ENCODE data around the gene TRAPPC3L. TPM values are rescaled to one million over a fixed set of nuclear protein-coding genes. Genes with fewer than 3 reads are reported as not detected.

The TRAPPC3L gene
- total RNA-seq, 1 donor from 2014 or later: not detected

DNA sequence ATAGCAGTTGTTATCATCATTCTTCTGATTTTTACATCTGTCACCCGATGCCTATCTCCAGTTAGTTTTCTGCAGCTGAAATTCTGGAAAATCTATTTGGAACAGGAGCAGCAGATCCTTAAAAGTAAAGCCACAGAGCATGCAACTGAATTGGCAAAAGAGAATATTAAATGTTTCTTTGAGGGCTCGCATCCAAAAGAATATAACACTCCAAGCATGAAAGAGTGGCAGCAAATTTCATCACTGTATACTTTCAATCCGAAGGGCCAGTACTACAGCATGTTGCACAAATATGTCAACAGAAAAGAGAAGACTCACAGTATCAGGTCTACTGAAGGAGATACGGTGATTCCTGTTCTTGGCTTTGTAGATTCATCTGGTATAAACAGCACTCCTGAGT, 82.2 kb downstream of the TRAPPC3L start:
- Mint-ChIP-seq H3K4me3 (ENCODE audit: unreplicated experiment) (no peak overlapping the region), H3K4me1 (ENCODE audit: low read depth) (peaks cover 13% of the 10 kb centered on the region), H3K9me3 (ENCODE audit: low read depth) (no peaks in the 10 kb centered on the region), H3K27ac (ENCODE audit: unreplicated experiment) (no peak overlapping the region), H3K27me3 (ENCODE audit: low read depth) (no peaks in the 10 kb centered on the region), H3K36me3 (ENCODE audit: low read depth) (no peaks in the 10 kb centered on the region)
- TF ChIP-seq, protein P1, sequence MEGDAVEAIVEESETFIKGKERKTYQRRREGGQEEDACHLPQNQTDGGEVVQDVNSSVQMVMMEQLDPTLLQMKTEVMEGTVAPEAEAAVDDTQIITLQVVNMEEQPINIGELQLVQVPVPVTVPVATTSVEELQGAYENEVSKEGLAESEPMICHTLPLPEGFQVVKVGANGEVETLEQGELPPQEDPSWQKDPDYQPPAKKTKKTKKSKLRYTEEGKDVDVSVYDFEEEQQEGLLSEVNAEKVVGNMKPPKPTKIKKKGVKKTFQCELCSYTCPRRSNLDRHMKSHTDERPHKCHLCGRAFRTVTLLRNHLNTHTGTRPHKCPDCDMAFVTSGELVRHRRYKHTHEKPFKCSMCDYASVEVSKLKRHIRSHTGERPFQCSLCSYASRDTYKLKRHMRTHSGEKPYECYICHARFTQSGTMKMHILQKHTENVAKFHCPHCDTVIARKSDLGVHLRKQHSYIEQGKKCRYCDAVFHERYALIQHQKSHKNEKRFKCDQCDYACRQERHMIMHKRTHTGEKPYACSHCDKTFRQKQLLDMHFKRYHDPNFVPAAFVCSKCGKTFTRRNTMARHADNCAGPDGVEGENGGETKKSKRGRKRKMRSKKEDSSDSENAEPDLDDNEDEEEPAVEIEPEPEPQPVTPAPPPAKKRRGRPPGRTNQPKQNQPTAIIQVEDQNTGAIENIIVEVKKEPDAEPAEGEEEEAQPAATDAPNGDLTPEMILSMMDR (IDR thresholded peaks at IDR 0.05): no peak
- no peak for DNase-seq (ENCODE audit: low spot score)

DNA sequence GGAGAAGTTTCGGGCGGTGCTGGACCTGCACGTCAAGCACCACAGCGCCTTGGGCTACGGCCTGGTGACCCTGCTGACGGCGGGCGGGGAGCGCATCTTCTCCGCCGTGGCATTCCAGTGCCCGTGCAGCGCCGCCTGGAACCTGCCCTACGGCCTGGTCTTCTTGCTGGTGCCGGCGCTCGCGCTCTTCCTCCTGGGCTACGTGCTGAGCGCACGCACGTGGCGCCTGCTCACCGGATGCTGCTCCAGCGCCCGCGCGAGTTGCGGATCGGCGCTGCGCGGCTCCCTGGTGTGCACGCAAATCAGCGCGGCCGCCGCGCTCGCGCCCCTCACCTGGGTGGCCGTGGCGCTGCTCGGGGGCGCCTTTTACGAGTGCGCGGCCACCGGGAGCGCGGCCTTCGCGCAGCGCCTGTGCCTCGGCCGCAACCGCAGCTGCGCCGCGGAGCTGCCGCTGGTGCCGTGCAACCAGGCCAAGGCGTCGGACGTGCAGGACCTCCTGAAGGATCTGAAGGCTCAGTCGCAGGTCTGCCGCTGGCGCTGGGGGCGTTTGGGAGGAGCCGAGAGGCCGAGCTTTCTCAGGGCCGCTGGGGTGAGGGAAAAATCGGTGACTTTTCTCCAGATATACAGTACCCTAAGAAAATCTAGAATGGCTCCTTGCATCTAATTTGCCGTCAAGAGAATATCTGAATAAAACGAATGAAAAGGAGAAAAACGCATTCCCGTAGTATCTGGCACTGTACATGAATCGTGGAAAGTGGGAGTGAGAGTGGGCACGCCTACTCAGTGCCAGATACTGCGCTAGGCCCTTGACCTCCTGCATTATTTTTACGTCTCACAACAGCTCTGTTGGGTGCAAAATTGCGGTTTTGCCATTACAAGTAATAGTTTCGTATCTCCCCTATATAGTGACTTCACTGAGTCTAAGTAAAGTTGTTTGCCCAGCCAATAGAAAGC, 83.3 kb downstream of the TRAPPC3L start:
- H3K27ac Mint-ChIP-seq (ENCODE audit: unreplicated experiment): no peak overlapping the region
- no peaks in the 10 kb centered on the region for H3K27me3 Mint-ChIP-seq (ENCODE audit: low read depth)
- H3K36me3 Mint-ChIP-seq (ENCODE audit: low read depth): no peaks in the 10 kb centered on the region
- no peak for DNase-seq (ENCODE audit: low spot score)
- H3K4me3 Mint-ChIP-seq (ENCODE audit: unreplicated experiment): peak overlapping the region; percentile 61
- peaks cover 13% of the 10 kb centered on the region for H3K4me1 Mint-ChIP-seq (ENCODE audit: low read depth)
- TF ChIP-seq, protein P1 (IDR thresholded peaks at IDR 0.05): peak; percentile 23
- no peaks in the 10 kb centered on the region for H3K9me3 Mint-ChIP-seq (ENCODE audit: low read depth)

DNA sequence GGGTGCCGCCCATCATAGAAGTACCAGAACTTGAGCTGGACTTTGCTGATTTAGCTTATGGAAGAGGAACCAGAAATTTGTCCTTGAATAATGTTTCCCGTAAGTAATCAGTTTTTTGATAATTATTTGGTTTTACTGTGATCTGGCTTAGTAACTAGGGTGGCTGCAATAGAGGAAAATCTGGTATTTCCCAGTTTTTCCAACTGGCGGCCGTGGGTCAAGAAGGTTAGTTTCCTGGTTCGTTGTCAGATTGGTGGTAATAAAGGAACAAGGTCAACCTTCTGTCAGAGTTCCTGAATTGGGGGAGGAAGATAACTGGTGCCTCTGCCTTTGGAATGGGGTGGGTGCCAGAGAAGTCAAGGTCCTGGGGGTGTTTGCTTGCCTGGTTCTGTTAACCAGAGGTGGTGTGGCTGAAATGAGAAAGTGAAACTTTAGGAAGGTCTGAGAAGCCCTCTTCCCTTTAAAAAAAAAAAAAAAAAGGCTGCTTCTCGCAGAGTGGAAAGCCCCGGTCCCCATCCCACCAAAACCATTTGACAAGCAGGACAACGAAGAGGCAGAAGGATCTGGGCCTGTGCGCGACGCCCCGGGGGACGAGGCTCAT, 84.1 kb downstream of the TRAPPC3L start, which contains the start of gene CALHM6:
TSS of gene CALHM6 (plus strand) at position 45 of the 601 bp plus-strand sequence. CDS start at position 600, 555 bp downstream.
- no peaks in the 10 kb centered on the region for H3K36me3 Mint-ChIP-seq (ENCODE audit: low read depth)
- H3K9me3 Mint-ChIP-seq (ENCODE audit: low read depth): no peaks in the 10 kb centered on the region
- DNase-seq (ENCODE audit: low spot score): no peak
- peaks cover 13% of the 10 kb centered on the region for H3K4me1 Mint-ChIP-seq (ENCODE audit: low read depth)
- no peaks in the 10 kb centered on the region for H3K27me3 Mint-ChIP-seq (ENCODE audit: low read depth)
- TF ChIP-seq, protein P1 (IDR thresholded peaks at IDR 0.05): no peak
- no peak within 1 kb of the TSS for H3K27ac Mint-ChIP-seq (ENCODE audit: unreplicated experiment)
- H3K4me3 Mint-ChIP-seq (ENCODE audit: unreplicated experiment): peak within 1 kb of the TSS; percentile 61

DNA sequence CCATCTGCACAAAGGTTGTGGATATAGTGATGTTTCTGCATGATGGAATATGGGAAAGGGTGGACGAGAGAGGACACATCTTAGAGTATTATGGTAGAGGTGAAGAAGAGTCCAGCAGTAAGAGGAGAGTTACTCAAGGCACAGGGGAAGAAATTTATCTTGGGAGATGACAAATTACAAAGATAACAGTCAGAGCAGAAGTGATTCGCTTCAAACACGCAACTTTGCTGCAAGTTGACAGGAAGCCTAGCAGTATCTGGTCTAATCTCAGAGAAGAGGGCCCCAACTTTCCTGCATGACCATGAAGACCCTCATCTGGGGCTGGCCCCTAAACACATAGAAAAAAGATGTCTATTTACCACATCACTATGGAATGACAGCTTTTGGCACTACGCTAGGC, 85.6 kb downstream of the TRAPPC3L start:
- H3K27me3 Mint-ChIP-seq (ENCODE audit: low read depth): no peaks in the 10 kb centered on the region
- DNase-seq (ENCODE audit: low spot score): no peak
- H3K4me3 Mint-ChIP-seq (ENCODE audit: unreplicated experiment): no peak overlapping the region
- no peaks in the 10 kb centered on the region for H3K36me3 Mint-ChIP-seq (ENCODE audit: low read depth)
- H3K4me1 Mint-ChIP-seq (ENCODE audit: low read depth): peaks cover 13% of the 10 kb centered on the region
- no peak overlapping the region for H3K27ac Mint-ChIP-seq (ENCODE audit: unreplicated experiment)
- TF ChIP-seq, protein P1 (IDR thresholded peaks at IDR 0.05): no peak
- no peaks in the 10 kb centered on the region for H3K9me3 Mint-ChIP-seq (ENCODE audit: low read depth)

DNA sequence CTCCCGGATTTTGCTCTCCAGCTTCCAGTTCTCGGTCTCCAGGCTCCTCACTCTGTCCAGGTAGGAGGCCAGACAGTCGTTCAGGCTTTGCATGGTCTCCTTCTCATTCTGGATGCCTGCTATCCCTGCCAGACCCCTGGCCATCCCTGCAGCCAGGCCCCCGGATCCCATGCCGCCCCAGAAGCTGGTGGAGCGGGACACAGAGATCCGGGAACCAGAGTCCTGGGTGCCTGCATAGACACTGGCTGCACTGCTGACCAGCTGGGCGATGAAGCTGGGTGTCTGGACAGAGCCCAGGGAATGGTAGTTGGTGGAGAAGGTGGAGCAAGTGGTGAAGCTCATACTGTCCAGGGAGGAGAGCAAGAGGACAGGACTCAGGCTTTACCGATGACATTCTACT, 87.2 kb downstream of the TRAPPC3L start:
- TF ChIP-seq, protein P1 (IDR thresholded peaks at IDR 0.05): no peak
- peaks cover 13% of the 10 kb centered on the region for H3K4me1 Mint-ChIP-seq (ENCODE audit: low read depth)
- H3K4me3 Mint-ChIP-seq (ENCODE audit: unreplicated experiment): no peak overlapping the region
- no peaks in the 10 kb centered on the region for H3K27me3 Mint-ChIP-seq (ENCODE audit: low read depth)
- no peak for DNase-seq (ENCODE audit: low spot score)
- H3K27ac Mint-ChIP-seq (ENCODE audit: unreplicated experiment): no peak overlapping the region
- H3K36me3 Mint-ChIP-seq (ENCODE audit: low read depth): no peaks in the 10 kb centered on the region
- H3K9me3 Mint-ChIP-seq (ENCODE audit: low read depth): no peaks in the 10 kb centered on the region

Data from chondrocyte (in vitro differentiated cells).